Heart left ventricle (tissue), 16 donors: ENCODE data around the gene TSSK3. TPM values are rescaled to one million over a fixed set of nuclear protein-coding genes. Genes with fewer than 3 reads are reported as not detected.

Source experiments
- ATAC-seq, 4 donors: fragments of 200-7000 bp; cut with Tn5 transposase; one replicate each; pipeline ENCODE4 v1.9.1; 2020 to 2022; ENCODE audit warnings: moderate library complexity in 4 of 4, mild to moderate bottlenecking in 3 of 4, moderate number of reproducible peaks in 1 of 4
- DNase-seq, 5 donors: peaks; one replicate each; pipeline ENCODE4 v3.0.0-alpha.2; 2020
- H3K27ac ChIP-seq, 12 donors: fragments of 200-600 bp; sonication (generic) in 4 of 12; one replicate each; pipeline versions ENCODE4 v1.5.0 to v1.8.0; 2016 to 2022; ENCODE audit warnings: mild to moderate bottlenecking in 2 of 12
- H3K27me3 ChIP-seq, 9 donors: fragments of 200-600 bp; sonication (generic) in 2 of 9; one replicate each; pipeline versions ENCODE4 v1.5.1 to v1.8.0; 2016 to 2022; ENCODE audit warnings: mild to moderate bottlenecking in 3 of 9
- H3K36me3 ChIP-seq, 9 donors: fragments of 200-600 bp; sonication (generic) in 2 of 9; one replicate each; pipeline versions ENCODE4 v1.5.0 to v1.8.0; 2018 to 2022; ENCODE audit warnings: mild to moderate bottlenecking in 2 of 9
- H3K4me1 ChIP-seq, 12 donors: fragments of 200-600 bp; sonication (generic) in 4 of 12; one replicate each; pipeline versions ENCODE4 v1.5.0 to v1.8.0; 2016 to 2022; ENCODE audit warnings: mild to moderate bottlenecking in 3 of 12
- H3K4me3 ChIP-seq, 12 donors: fragments of 200-600 bp; sonication (generic) in 4 of 12; one replicate each; pipeline versions ENCODE4 v1.5.0 to v1.8.0; 2017 to 2022; ENCODE audit warnings: mild to moderate bottlenecking in 9 of 12, moderate library complexity in 4 of 12
- H3K9me3 ChIP-seq, 12 donors: fragments of 200-600 bp; sonication (generic) in 4 of 12; one replicate each; pipeline versions ENCODE4 v1.5.0 to v1.8.0; 2016 to 2022; ENCODE audit warnings: mild to moderate bottlenecking in 1 of 12
- POLR2A ChIP-seq, 2 donors: fragments of 450-650 bp; IDR thresholded peaks; one replicate each; pipeline ENCODE4 v1.6.1; 2017; ENCODE audit warnings: antibody characterized with exemption in 2 of 2, mild to moderate bottlenecking in 2 of 2, moderate library complexity in 2 of 2
- WGBS, 4 donors: extraction: QIAGEN DNeasy Blood & Tissue Kit in 2 of 4; methylation state at CpG; one replicate each; pipeline versions ENCODE4 v1.1.5 to v1.1.7; 2013 to 2018; 5-methylcytosine and 5-hydroxymethylcytosine counted together
- intact Hi-C, 10 donors: fragments of 100-400 bp; cut with DNase I; formaldehyde crosslinking; loops; one replicate each; pipeline versions ENCODE4 v1.11.1 to v1.14.2; 2022
- polyA plus RNA-seq, 2 donors: library from polyadenylated mRNA; stranded (reverse); fragments of 200-250 nt; gene quantifications; one replicate each; pipeline ENCODE4 v1.2.3, GENCODE V29; 2013
- total RNA-seq, 9 donors: library from RNA; depleted of rRNA in 2 of 9; stranded (reverse); fragments of >200 nt in 2 of 9; fragmentation: NEBNext Ultra II Directional in 3 of 9; extraction: Animal tissue kit (Norgen Biotek cat#: 25700) in 3 of 9; gene quantifications; one replicate each; pipeline versions ENCODE4 v1.1.0 to v1.2.4, GENCODE V29; 2016 to 2023
- TF ChIP-seq, protein P1 (sequence below), 12 donors: fragments of 200-600 bp; sonication (generic) in 4 of 12; IDR thresholded peaks; one replicate each; pipeline versions ENCODE4 v1.5.0 to v1.8.0; 2018 to 2022; ENCODE audit warnings: antibody characterized with exemption in 12 of 12, mild to moderate bottlenecking in 5 of 12
- donor health status: ischemic (EF 13 %, LVEDD 7.1; RV severe dilation, severe dysfunction).
- donor health status: healthy with polysubstance abuse.
- donor health status: DM: no; HTN: yes; CAD: no.
- donor health status: DM: no; HTN: no; CAD: no.
- donor health status: ischemic (EF 25% LVEDD 6.9; RV normal size, moderate dysfunction).
- donor health status: ischemic (EF 25% LVEDD 5.7; RV mildly dilated, moderate dysfunction).
- donor health status: healthy.
- donor health status: DM: yes; HTN: yes; CAD: no.
- donor health status: ischemic (EF 35%, LVEDD 5.7; RV mildly dilated, moderate dysfunction).
- donor health status: nonischemic (EF 11% LVEDD 7.7; RV severe dilation, severe dysfunction).
- donor health status: DM: yes; HTN: yes; CAD: no.
- donor health status: PGD.
- donor health status: ischemic (EF 29% LVEDD 5.4; RV normal size, mild dysfunction).
- donor health status: nonischemic (EF 23%, LVEDD 6.1; RV moderate dilation, normal function).

The TSSK3 gene
- total and polyA plus RNA-seq, 11 donors, result 0.37 to 3.1 (median 1.7) TPM; not detected in 2

DNA sequence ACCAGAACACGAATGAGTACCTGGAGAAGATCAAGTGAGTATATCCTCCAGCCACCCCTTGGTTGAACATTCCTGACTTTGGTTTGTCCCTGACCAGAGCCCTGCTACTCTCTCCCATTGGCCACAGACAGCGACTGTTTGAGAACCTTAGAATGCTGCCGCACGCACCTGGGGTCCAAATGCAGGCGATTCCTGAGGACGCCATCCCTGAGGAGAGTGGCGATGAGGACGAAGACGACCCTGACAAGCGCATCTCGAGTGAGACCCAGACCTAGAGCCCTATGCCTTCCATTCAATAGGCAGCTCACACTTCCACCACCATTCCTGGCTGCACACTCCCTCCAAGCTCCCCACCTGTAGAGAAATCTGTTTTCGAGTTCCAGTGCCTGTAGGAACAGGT, 30.8 kb upstream of the TSSK3 start:
- ATAC-seq (no peak), DNase-seq (no peak)
- H3K9me3 ChIP-seq, result no peaks in the 10 kb centered on the region
- H3K4me1 ChIP-seq, result peaks cover 0 to 25% (median 10%) of the 10 kb centered on the region in 12 donors
- no peak overlapping the region for H3K4me3 ChIP-seq
- H3K36me3 ChIP-seq, result peaks cover 0 to 79% (median 68%) of the 10 kb centered on the region in 9 donors
- H3K27ac ChIP-seq, result no peak overlapping the region
- peaks cover 0 to 5% (median 0%) of the 10 kb centered on the region in 9 donors for H3K27me3 ChIP-seq
- no peak for TF ChIP-seq POLR2A (IDR thresholded peaks at IDR 0.05)
- TF ChIP-seq, protein P1, sequence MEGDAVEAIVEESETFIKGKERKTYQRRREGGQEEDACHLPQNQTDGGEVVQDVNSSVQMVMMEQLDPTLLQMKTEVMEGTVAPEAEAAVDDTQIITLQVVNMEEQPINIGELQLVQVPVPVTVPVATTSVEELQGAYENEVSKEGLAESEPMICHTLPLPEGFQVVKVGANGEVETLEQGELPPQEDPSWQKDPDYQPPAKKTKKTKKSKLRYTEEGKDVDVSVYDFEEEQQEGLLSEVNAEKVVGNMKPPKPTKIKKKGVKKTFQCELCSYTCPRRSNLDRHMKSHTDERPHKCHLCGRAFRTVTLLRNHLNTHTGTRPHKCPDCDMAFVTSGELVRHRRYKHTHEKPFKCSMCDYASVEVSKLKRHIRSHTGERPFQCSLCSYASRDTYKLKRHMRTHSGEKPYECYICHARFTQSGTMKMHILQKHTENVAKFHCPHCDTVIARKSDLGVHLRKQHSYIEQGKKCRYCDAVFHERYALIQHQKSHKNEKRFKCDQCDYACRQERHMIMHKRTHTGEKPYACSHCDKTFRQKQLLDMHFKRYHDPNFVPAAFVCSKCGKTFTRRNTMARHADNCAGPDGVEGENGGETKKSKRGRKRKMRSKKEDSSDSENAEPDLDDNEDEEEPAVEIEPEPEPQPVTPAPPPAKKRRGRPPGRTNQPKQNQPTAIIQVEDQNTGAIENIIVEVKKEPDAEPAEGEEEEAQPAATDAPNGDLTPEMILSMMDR (IDR thresholded peaks at IDR 0.05), result no peak
- WGBS, 4 donors, result 90 to 95% (median 91%) methylated on average over 11 to 12 of the region's 12 CpGs
- intact Hi-C loops, result loop anchor here in 2 of 10 donors (5.0 to 10.0 kb wide), 2 partner anchors 81 to 107 kb away; partner anchors contain the start of genes EIF3I (in 1 of the 2) and TMEM234 (in 1 of the 2)

DNA sequence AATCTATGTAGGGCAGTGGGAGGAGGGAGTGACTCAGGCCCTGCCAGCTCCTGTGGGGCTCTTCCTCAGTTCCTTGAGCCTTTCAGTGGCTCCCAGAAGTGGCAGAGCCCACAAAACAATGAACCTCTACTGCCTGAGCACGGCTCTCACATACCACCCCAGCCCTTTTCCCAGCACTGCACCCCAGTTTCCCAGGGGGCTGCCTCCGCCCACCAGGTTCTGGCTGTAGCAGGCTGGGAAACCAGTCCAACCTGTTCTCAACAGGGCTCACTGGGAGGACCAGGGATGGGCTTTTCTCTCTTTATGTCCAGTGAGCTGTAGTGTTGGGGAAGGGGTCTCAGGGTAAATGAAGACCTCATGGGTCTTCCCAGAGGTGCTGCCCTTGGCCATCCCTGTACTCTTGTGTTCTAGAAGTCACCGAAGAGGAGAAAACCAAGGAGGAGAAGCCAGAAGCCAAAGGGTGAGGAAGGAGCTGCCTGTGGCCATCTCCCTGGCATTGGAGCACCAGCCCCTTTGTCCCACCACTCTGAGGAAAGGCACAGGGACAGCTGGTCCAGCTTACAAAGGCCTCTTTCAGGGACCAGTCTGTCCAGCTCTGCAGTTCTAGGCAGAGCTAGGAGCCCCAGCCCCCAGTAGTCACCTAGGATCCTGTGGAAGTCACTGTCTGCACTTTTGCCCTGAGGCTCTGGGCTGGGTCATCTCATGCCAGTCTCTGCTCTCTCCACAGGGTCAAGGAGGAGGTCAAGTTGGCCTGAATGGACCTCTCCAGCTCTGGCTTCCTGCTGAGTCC, 29.9 kb upstream of the TSSK3 start:
- intact Hi-C loops, result loop anchor here in 2 of 10 donors (5.0 to 10.0 kb wide), 2 partner anchors 80 to 108 kb away; partner anchors contain the start of genes EIF3I (in 1 of the 2) and TMEM234 (in 1 of the 2)
- H3K4me1 ChIP-seq, result peaks cover 3 to 34% (median 18%) of the 10 kb centered on the region in 12 donors

DNA sequence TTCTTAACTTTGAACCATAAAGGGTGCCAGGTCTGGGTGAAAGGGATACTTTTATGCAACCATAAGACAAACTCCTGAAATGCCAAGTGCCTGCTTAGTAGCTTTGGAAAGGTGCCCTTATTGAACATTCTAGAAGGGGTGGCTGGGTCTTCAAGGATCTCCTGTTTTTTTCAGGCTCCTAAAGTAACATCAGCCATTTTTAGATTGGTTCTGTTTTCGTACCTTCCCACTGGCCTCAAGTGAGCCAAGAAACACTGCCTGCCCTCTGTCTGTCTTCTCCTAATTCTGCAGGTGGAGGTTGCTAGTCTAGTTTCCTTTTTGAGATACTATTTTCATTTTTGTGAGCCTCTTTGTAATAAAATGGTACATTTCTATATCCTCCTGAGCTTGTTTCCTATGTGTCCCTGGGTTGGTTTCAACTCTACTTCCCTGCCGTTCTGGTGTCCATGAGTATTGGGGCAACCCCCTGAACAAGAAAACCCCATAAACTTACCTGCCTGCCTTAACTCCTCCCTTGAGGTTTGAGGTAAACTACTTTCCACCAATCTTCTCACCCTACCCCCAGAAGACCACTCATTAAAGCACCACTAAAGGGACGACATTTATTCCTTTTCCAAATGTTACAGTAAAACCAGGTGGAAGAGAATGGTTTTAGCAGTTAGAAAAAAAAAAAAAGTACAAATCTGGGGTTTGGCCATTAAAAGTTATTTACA, 28.9 kb upstream of the TSSK3 start:
- no peak for TF ChIP-seq POLR2A (IDR thresholded peaks at IDR 0.05)
- TF ChIP-seq, protein P1 (IDR thresholded peaks at IDR 0.05), result no peak
- no peak for ATAC-seq
- no peak overlapping the region for H3K27ac ChIP-seq
- DNase-seq, result no peak
- H3K9me3 ChIP-seq, result no peaks in the 10 kb centered on the region
- intact Hi-C loops, result loop anchor here in 2 of 10 donors (5.0 to 10.0 kb wide), 2 partner anchors 79 to 109 kb away; partner anchors contain the start of genes EIF3I (in 1 of the 2) and TMEM234 (in 1 of the 2)
- peaks cover 0 to 5% (median 0%) of the 10 kb centered on the region in 9 donors for H3K27me3 ChIP-seq
- no peak overlapping the region for H3K4me3 ChIP-seq
- H3K4me1 ChIP-seq, result peaks cover 5 to 41% (median 22%) of the 10 kb centered on the region in 12 donors
- peaks cover 0 to 60% (median 50%) of the 10 kb centered on the region in 9 donors for H3K36me3 ChIP-seq
- 74 to 84% (median 79%) methylated on average over 3 of the region's 3 CpGs for WGBS, 4 donors

More for the DNA sequence above, 29.9 kb upstream of the TSSK3 start:
- no peak for TF ChIP-seq POLR2A (IDR thresholded peaks at IDR 0.05)
- TF ChIP-seq, protein P1 (IDR thresholded peaks at IDR 0.05), result no peak
- WGBS, 4 donors, result 76 to 92% (median 85%) methylated on average over 3 of the region's 3 CpGs
- DNase-seq, result no peak
- Histone ChIP-seq H3K4me3 (no peak overlapping the region), H3K27me3 (peaks cover 0 to 5% (median 0%) of the 10 kb centered on the region in 9 donors), H3K9me3 (no peaks in the 10 kb centered on the region), H3K36me3 (peaks cover 0 to 70% (median 59%) of the 10 kb centered on the region in 9 donors), H3K27ac (no peak overlapping the region)
- no peak for ATAC-seq
